ENCODE data around the gene ADCK2. TPM values are rescaled to one million over a fixed set of nuclear protein-coding genes. Genes with fewer than 3 reads are reported as not detected.

Gene ADCK2
- total RNA-seq, 2 experiments from 2014 or later: 16.5 to 25.7 TPM

DNA sequence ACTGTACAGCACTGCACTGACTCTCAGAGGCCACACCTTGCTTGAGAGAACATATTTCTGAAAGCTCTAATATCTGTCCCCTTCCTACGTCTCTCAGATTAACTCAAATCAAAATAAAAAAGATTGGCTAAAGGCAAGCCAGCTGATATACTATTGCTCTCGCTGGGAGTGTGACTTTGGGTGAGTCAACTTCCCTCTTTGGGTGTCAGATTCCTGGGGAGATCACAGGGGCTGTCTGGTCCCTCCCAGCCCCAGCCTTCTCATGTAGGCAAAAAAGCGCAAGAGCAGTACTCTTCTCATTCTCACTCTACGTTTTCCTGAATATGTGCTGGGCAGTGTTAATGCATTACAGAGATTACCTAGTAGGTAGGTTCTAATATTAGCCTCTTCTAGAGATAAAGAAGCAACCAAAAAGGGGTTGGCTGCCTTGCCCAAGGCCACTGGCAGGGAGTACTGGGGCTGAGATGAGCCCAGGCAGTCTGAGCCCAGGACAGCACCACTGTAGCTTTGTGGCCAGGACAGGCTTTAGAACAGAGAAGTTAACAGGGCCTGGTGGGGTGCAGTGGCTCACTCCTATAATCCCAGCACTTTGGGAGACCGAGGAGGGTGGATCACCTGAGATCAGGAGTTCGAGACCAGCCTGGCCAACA, 23.1 kb upstream of the ADCK2 start:
- ATAC-seq: no peak
- ChIA-PET CTCF (interaction anchor here (0.7 to 1.8 kb wide), 2 partner anchors 132 to 341 kb away, joined by 3 to 7 read pairs; no protein-coding TSS in a partner anchor), POLR2A (interaction anchor here (0.6 kb wide), 1 partner anchor 22 kb away, joined by 4 read pairs; no protein-coding TSS in a partner anchor)
- H3K9me3 Mint-ChIP-seq (ENCODE audit: low read depth): no peaks in the 10 kb centered on the region
- intact Hi-C loops (cut with DNase I, micrococcal nuclease): no loop called here
- H3K4me3 Mint-ChIP-seq: no peak overlapping the region
- no peaks in the 10 kb centered on the region for H3K36me3 Mint-ChIP-seq (ENCODE audit: low read depth)
- H3K4me1 Mint-ChIP-seq: peaks cover 4% of the 10 kb centered on the region
- H3K27ac Mint-ChIP-seq: no peak overlapping the region
- DNase-seq: no peak
- H3K27me3 Mint-ChIP-seq: peaks cover 9% of the 10 kb centered on the region

- no peaks in the 10 kb centered on the region for H3K9me3 Mint-ChIP-seq (ENCODE audit: low read depth)
- DNase-seq (no peak), ATAC-seq (no peak)
- no peaks in the 10 kb centered on the region for H3K36me3 Mint-ChIP-seq (ENCODE audit: low read depth)
- CTCF ChIA-PET: interaction anchor here (0.6 kb wide), 1 partner anchor 219 kb away, joined by 4 read pairs; no protein-coding TSS in a partner anchor
- H3K4me3 Mint-ChIP-seq: no peak overlapping the region
- H3K27ac Mint-ChIP-seq: no peak overlapping the region
- POLR2A ChIA-PET: no interaction called here
- H3K4me1 Mint-ChIP-seq: peaks cover 4% of the 10 kb centered on the region
- peaks cover 7% of the 10 kb centered on the region for H3K27me3 Mint-ChIP-seq
- intact Hi-C loops (cut with DNase I, micrococcal nuclease): no loop called here
These were observed 22.4 kb upstream of the ADCK2 start for GRCh38 chr7:140650367-140650766.

DNA sequence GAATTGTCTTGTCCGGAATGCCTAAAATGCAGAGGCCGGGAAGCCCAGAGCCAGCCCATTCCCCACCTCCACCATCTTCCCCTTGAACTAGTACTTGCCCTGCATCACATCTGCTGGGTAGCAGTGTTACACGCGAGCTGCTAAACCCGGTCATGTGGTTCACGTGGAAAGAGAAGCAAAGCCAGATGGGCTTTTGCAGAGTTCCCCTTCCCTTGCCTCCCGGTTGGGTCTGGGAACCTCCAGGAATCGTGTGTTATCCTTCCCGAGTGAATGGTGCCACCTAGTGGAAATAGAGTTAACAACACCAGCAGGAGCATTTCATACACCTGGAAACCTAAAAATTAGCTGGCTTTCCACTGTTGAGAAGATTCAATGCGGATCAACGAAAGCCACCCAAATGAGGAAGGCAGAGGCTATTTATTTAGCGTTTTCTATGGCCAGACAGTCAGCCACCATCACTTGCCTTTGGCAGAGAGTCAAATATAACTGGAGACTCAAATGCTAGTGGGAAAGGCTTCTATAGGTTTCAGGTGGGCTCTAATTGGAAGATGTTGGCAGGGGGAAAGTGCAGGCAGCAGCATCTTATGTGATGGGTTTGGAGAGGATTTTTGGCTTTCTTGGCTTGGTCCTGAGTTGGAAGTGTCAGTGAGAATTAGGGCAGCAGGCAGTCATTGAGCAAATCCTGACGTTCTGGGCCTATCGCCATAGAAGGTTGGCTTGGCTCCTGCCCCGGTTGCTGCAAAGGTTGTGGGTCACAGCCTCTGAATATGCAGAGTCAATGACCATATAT, 19.2 kb upstream of the ADCK2 start:
- no peaks in the 10 kb centered on the region for H3K36me3 Mint-ChIP-seq (ENCODE audit: low read depth)
- H3K4me1 Mint-ChIP-seq: peaks cover 14% of the 10 kb centered on the region
- DNase-seq (peak; percentile 46), ATAC-seq (peak; percentile 63)
- H3K9me3 Mint-ChIP-seq (ENCODE audit: low read depth): no peaks in the 10 kb centered on the region
- H3K4me3 Mint-ChIP-seq: no peak overlapping the region
- intact Hi-C loops (cut with DNase I, micrococcal nuclease): loop anchor here (1.0 kb wide), 3 partner anchors 135 to 178 kb away; no protein-coding TSS in a partner anchor
- POLR2A ChIA-PET: no interaction called here
- no peak overlapping the region for H3K27ac Mint-ChIP-seq
- H3K27me3 Mint-ChIP-seq: peaks cover 14% of the 10 kb centered on the region
- CTCF ChIA-PET: interaction anchor here (0.6 to 2.2 kb wide), 21 partner anchors 8 to 1008 kb away, joined by 3 to 26 read pairs (median 3); no protein-coding TSS in a partner anchor

DNA sequence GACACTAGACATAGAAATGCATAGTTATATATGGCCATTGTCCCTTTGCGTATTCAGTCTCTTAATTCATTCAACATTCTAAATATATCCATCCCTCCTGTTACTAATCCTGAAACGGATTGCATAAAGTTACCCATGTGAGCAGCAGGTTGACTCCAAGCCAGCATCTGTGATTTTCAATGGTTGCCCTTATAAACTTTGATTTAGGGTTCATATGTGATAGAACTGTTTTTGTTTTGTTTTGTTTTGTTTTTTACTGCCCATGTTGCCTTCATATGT, 18.7 kb upstream of the ADCK2 start:
- ChIA-PET CTCF (interaction anchor here (0.6 to 2.2 kb wide), 18 partner anchors 9 to 1008 kb away, joined by 3 to 26 read pairs (median 4); no protein-coding TSS in a partner anchor), POLR2A (no interaction called here)
- Mint-ChIP-seq H3K27ac (no peak overlapping the region), H3K4me3 (no peak overlapping the region), H3K4me1 (peaks cover 14% of the 10 kb centered on the region), H3K36me3 (ENCODE audit: low read depth) (no peaks in the 10 kb centered on the region), H3K27me3 (peaks cover 14% of the 10 kb centered on the region), H3K9me3 (ENCODE audit: low read depth) (no peaks in the 10 kb centered on the region)
- DNase-seq (no peak), ATAC-seq (no peak)
- intact Hi-C loops (cut with DNase I, micrococcal nuclease): no loop called here

- Mint-ChIP-seq H3K4me1 (peaks cover 14% of the 10 kb centered on the region), H3K27me3 (peaks cover 14% of the 10 kb centered on the region), H3K9me3 (ENCODE audit: low read depth) (no peaks in the 10 kb centered on the region), H3K4me3 (no peak overlapping the region), H3K27ac (no peak overlapping the region), H3K36me3 (ENCODE audit: low read depth) (no peaks in the 10 kb centered on the region)
- DNase-seq: no peak
- POLR2A ChIA-PET: no interaction called here
- CTCF ChIA-PET: interaction anchor here (0.6 kb wide), 1 partner anchor 138 kb away, joined by 3 read pairs; no protein-coding TSS in a partner anchor
- ATAC-seq: no peak
- intact Hi-C loops (cut with DNase I, micrococcal nuclease): no loop called here
These were observed 18.1 kb upstream of the ADCK2 start for GRCh38 chr7:140654661-140655060.

GRCh38 chr7:140655511-140656408, 17.0 kb upstream of the ADCK2 start:
- Mint-ChIP-seq H3K36me3 (ENCODE audit: low read depth) (no peaks in the 10 kb centered on the region), H3K9me3 (ENCODE audit: low read depth) (no peaks in the 10 kb centered on the region), H3K27ac (no peak overlapping the region), H3K27me3 (peaks cover 11% of the 10 kb centered on the region), H3K4me3 (no peak overlapping the region), H3K4me1 (peaks cover 14% of the 10 kb centered on the region)
- ChIA-PET CTCF (interaction anchor here (0.7 to 1.8 kb wide), 3 partner anchors 138 to 202 kb away, joined by 3 to 6 read pairs (median 3); no protein-coding TSS in a partner anchor), POLR2A (no interaction called here)
- no peak for DNase-seq
- no peak for ATAC-seq
- intact Hi-C loops (cut with DNase I, micrococcal nuclease): no loop called here

- intact Hi-C loops (cut with DNase I, micrococcal nuclease): no loop called here
- ChIA-PET POLR2A (interaction anchor here (0.7 kb wide), 1 partner anchor 122 kb away, joined by 4 read pairs; no protein-coding TSS in a partner anchor), CTCF (interaction anchor here (0.7 to 1.8 kb wide), 3 partner anchors 8 to 180 kb away, joined by 3 to 6 read pairs (median 4); no protein-coding TSS in a partner anchor)
- DNase-seq (peak; percentile 63), ATAC-seq (peak; percentile 90)
- Mint-ChIP-seq H3K27me3 (peaks cover 11% of the 10 kb centered on the region), H3K4me1 (peaks cover 14% of the 10 kb centered on the region), H3K27ac (no peak overlapping the region), H3K36me3 (ENCODE audit: low read depth) (no peaks in the 10 kb centered on the region), H3K4me3 (peak overlapping the region; percentile 34), H3K9me3 (ENCODE audit: low read depth) (no peaks in the 10 kb centered on the region)
These were observed 15.9 kb upstream of the ADCK2 start for GRCh38 chr7:140656548-140657515.

GRCh38 chr7:140657891-140658290, 14.9 kb upstream of the ADCK2 start:
- CTCF ChIA-PET: interaction anchor here (1.0 to 1.8 kb wide), 2 partner anchors 16 to 181 kb away, joined by 4 to 6 read pairs; no protein-coding TSS in a partner anchor
- no peak for ATAC-seq
- intact Hi-C loops (cut with DNase I, micrococcal nuclease): no loop called here
- no peak for DNase-seq
- Mint-ChIP-seq H3K36me3 (ENCODE audit: low read depth) (no peaks in the 10 kb centered on the region), H3K4me1 (peaks cover 14% of the 10 kb centered on the region), H3K27ac (no peak overlapping the region), H3K9me3 (ENCODE audit: low read depth) (no peaks in the 10 kb centered on the region), H3K27me3 (peaks cover 11% of the 10 kb centered on the region), H3K4me3 (no peak overlapping the region)
- POLR2A ChIA-PET: no interaction called here

- no peak for ATAC-seq
- DNase-seq: no peak
- Mint-ChIP-seq H3K9me3 (ENCODE audit: low read depth) (no peaks in the 10 kb centered on the region), H3K4me3 (no peak overlapping the region), H3K27me3 (peaks cover 7% of the 10 kb centered on the region), H3K4me1 (peaks cover 11% of the 10 kb centered on the region), H3K36me3 (ENCODE audit: low read depth) (no peaks in the 10 kb centered on the region), H3K27ac (no peak overlapping the region)
- CTCF ChIA-PET: interaction anchor here (0.5 to 0.7 kb wide), 2 partner anchors 139 to 1595 kb away, joined by 3 read pairs; no protein-coding TSS in a partner anchor
- POLR2A ChIA-PET: no interaction called here
- intact Hi-C loops (cut with DNase I, micrococcal nuclease): no loop called here
These were observed 12.9 kb upstream of the ADCK2 start for GRCh38 chr7:140659856-140660255.

GRCh38 chr7:140661124-140661523, 11.6 kb upstream of the ADCK2 start:
- CTCF ChIA-PET: no interaction called here
- intact Hi-C loops (cut with DNase I, micrococcal nuclease): no loop called here
- ATAC-seq: no peak

More at GRCh38 chr7:140661124-140661523, 11.6 kb upstream of the ADCK2 start:
- Mint-ChIP-seq H3K36me3 (ENCODE audit: low read depth) (no peaks in the 10 kb centered on the region), H3K4me1 (peaks cover 6% of the 10 kb centered on the region), H3K27ac (no peak overlapping the region), H3K27me3 (peaks cover 3% of the 10 kb centered on the region), H3K4me3 (no peak overlapping the region), H3K9me3 (ENCODE audit: low read depth) (no peaks in the 10 kb centered on the region)
- POLR2A ChIA-PET: no interaction called here
- no peak for DNase-seq
